Vagina (tissue), 2 donors: Measurements from ENCODE around the gene BIN1. TPM values are rescaled to one million over a fixed set of nuclear protein-coding genes. Genes with fewer than 3 reads are reported as not detected.

Source experiments
- DNase-seq, 2 donors: peaks; one replicate each; pipeline ENCODE4 v3.0.0-alpha.2; 2017; ENCODE audit errors: extremely low spot score in 2 of 2
- H3K27ac ChIP-seq: fragments of 200-600 bp; sonication (generic); one replicate; pipeline ENCODE4 v1.5.1; 2019
- H3K27me3 ChIP-seq: fragments of 200-600 bp; sonication (generic); one replicate; pipeline ENCODE4 v1.5.1; 2019
- H3K36me3 ChIP-seq, 2 donors: fragments of 200-600 bp; sonication (generic); one replicate each; pipeline ENCODE4 v1.5.1; 2017 to 2019
- H3K4me1 ChIP-seq: fragments of 200-600 bp; sonication (generic); one replicate; pipeline ENCODE4 v1.5.1; 2019
- H3K4me3 ChIP-seq, 2 donors: fragments of 200-600 bp; sonication (generic); 1 replicate in 1 of 2; 2 replicates in 1 of 2; pipeline ENCODE4 v1.5.1; 2016 to 2019
- H3K9me3 ChIP-seq: fragments of 200-600 bp; sonication (generic); one replicate; pipeline ENCODE4 v1.5.1; 2019
- CTCF ChIP-seq, 3 experiments: fragments of 450-650 bp in 2 of 3; fragments of 200-600 bp in 1 of 3; sonication (generic) in 1 of 3; IDR thresholded peaks; one replicate each; pipeline ENCODE4 v1.5.1; 2017 to 2019; ENCODE audit warnings: antibody characterized with exemption in 3 of 3, mild to moderate bottlenecking in 2 of 3, moderate library complexity in 2 of 3
- POLR2A ChIP-seq, 2 donors: fragments of 450-650 bp; IDR thresholded peaks; one replicate each; pipeline ENCODE4 v1.6.1; 2017; ENCODE audit warnings: antibody characterized with exemption in 2 of 2, mild to moderate bottlenecking in 2 of 2, moderate library complexity in 2 of 2
- POLR2AphosphoS5 ChIP-seq, 2 donors: sonication (generic); formaldehyde crosslinking; IDR thresholded peaks; one replicate each; pipeline ENCODE4 v1.9.0; 2017; ENCODE audit warnings: antibody characterized with exemption in 2 of 2, mild to moderate bottlenecking in 2 of 2, low read depth in 1 of 2; ENCODE audit not compliant: insufficient read depth in 1 of 2
- intact Hi-C: fragments of 100-400 bp; cut with DNase I; formaldehyde crosslinking; loops from one replicate; pipeline ENCODE4 v1.15.1; 2023
- total RNA-seq: library from RNA; depleted of rRNA; stranded (reverse); fragments of >200 nt; gene quantifications from one replicate; pipeline ENCODE4 v1.2.3, GENCODE V29; 2016

The BIN1 gene
- total RNA-seq, 1 donor from 2014 or later: 60.9 TPM

- Histone ChIP-seq H3K27ac (peak overlapping the region; percentile 48), H3K27me3 (no peaks in the 10 kb centered on the region), H3K9me3 (no peaks in the 10 kb centered on the region), H3K4me3 (no peak overlapping the region), H3K36me3 (no peaks in the 10 kb centered on the region), H3K4me1 (peaks cover 26% of the 10 kb centered on the region)
- TF ChIP-seq POLR2AphosphoS5 (IDR thresholded peaks at IDR 0.05; ENCODE audit: insufficient read depth in 1 of 2, low read depth in 1 of 2) (no peak), POLR2A (IDR thresholded peaks at IDR 0.05) (no peak), CTCF (IDR thresholded peaks at IDR 0.05) (no peak)
- intact Hi-C loops: no loop called here
- DNase-seq: no peak
Observed at GRCh38 chr2:127145280-127145895, 38.4 kb upstream of the BIN1 start.

DNA sequence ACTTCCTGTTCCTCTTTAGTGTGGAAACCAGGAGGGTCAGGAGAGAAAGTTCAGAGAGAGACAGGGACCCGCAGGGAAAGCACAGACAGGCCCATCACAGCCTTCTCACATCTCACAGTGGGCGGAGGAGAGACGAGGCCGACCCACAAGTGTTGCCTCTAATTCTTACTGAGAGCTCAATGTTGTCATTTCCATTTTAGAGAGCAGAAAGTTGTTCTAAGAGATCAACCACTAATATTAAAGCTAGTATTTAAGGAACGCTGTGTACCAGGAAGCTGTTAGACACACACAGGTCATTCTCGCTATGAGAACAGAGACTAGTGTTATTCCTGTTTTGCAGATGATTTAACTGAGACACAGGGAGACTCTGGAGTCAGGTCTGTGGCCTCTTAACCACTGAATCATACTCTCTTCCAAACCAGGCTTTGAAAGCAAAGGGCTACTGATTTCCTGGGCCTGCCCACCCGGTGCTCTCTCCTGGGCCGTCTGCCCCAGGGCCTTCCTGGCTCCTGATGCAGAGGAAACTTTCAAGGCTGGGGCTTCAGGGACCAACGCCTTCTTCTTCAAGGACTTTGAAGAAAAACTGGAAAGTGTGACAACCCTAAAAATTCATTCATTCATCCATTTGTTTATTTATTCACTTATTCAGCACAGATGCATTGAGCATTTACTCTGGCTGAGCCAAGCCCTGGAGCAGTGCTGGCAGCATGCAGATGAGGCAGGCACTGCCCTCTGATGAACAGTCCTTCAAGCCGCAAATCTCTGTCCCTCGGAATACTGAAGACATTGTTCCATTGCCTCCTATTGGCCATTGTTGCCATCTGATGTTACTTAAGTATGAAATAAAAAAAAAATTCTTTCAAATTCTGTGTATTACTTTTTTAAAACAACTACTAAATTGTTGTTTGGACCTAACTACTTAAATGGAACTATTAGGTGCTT lies 37.2 kb upstream of the BIN1 start:
- H3K9me3 ChIP-seq: no peaks in the 10 kb centered on the region
- no peak for DNase-seq
- no peaks in the 10 kb centered on the region for H3K36me3 ChIP-seq
- H3K27ac ChIP-seq: peak overlapping the region; percentile 48
- intact Hi-C loops: no loop called here
- H3K4me3 ChIP-seq: no peak overlapping the region
- H3K27me3 ChIP-seq: no peaks in the 10 kb centered on the region
- H3K4me1 ChIP-seq: peaks cover 26% of the 10 kb centered on the region
- TF ChIP-seq POLR2AphosphoS5 (IDR thresholded peaks at IDR 0.05; ENCODE audit: insufficient read depth in 1 of 2, low read depth in 1 of 2): no peak
- TF ChIP-seq POLR2A (IDR thresholded peaks at IDR 0.05): no peak
- TF ChIP-seq CTCF (IDR thresholded peaks at IDR 0.05): no peak

- Histone ChIP-seq H3K36me3 (no peaks in the 10 kb centered on the region), H3K27me3 (no peaks in the 10 kb centered on the region), H3K27ac (peak overlapping the region; percentile 48), H3K9me3 (no peaks in the 10 kb centered on the region), H3K4me1 (peaks cover 26% of the 10 kb centered on the region), H3K4me3 (no peak overlapping the region)
- intact Hi-C loops: no loop called here
- DNase-seq: no peak
- no peak for TF ChIP-seq POLR2A (IDR thresholded peaks at IDR 0.05)
- TF ChIP-seq CTCF (IDR thresholded peaks at IDR 0.05): no peak
- TF ChIP-seq POLR2AphosphoS5 (IDR thresholded peaks at IDR 0.05; ENCODE audit: insufficient read depth in 1 of 2, low read depth in 1 of 2): no peak
Observed at GRCh38 chr2:127142663-127143630, 36.0 kb upstream of the BIN1 start.

- no peaks in the 10 kb centered on the region for H3K9me3 ChIP-seq
- no peak for DNase-seq
- peaks cover 21% of the 10 kb centered on the region for H3K4me1 ChIP-seq
- intact Hi-C loops: no loop called here
- H3K27me3 ChIP-seq: no peaks in the 10 kb centered on the region
- H3K27ac ChIP-seq: no peak overlapping the region
- TF ChIP-seq CTCF (IDR thresholded peaks at IDR 0.05) (no peak), POLR2AphosphoS5 (IDR thresholded peaks at IDR 0.05; ENCODE audit: insufficient read depth in 1 of 2, low read depth in 1 of 2) (no peak), POLR2A (IDR thresholded peaks at IDR 0.05) (no peak)
- no peak overlapping the region for H3K4me3 ChIP-seq
- H3K36me3 ChIP-seq: no peaks in the 10 kb centered on the region
Observed at GRCh38 chr2:127140538-127140937, 33.6 kb upstream of the BIN1 start.
